Thoracic aorta endothelial cell (primary cell): Measurements from ENCODE around the gene CCDC40. TPM values are rescaled to one million over a fixed set of nuclear protein-coding genes. Genes with fewer than 3 reads are reported as not detected.

Experiments
- small RNA-seq: library from RNA; depleted of rRNA; stranded (forward); fragments of <200 nt; gene quantifications from one replicate; pipeline ENCODE3, GENCODE V24; 2012
- total RNA-seq: library from RNA; depleted of rRNA; stranded (reverse); fragments of >200 nt; gene quantifications from 2 replicates; pipeline ENCODE4 v1.2.3, GENCODE V29; 2012

Gene CCDC40
- 2.0 TPM in 2 replicates for total RNA-seq

GRCh38 chr17:80035937-80036714 lies at the start of gene CCDC40:
TSS of gene CCDC40 (plus strand) at chr17:80036642. CDS start at chr17:80036663, 21 bp downstream.

GRCh38 chr17:80035687-80035936 lies 830 bp upstream of the CCDC40 start, which contains the start of gene TBC1D16:
TSS of gene TBC1D16 (minus strand) at chr17:80035872. CDS start at chr17:80013547, 22,325 bp downstream.

GRCh38 chr17:80101011-80101945 lies 64.8 kb downstream of the CCDC40 start, which contains the start of gene GAA:
TSS of gene GAA (plus strand) at chr17:80101581. CDS start at chr17:80104587, 3,006 bp downstream.

GRCh38 chr17:80147035-80147822 lies 110.8 kb downstream of the CCDC40 start, which contains the start of gene EIF4A3:
TSS of gene EIF4A3 (minus strand) at chr17:80147128. CDS start at chr17:80146961, 167 bp downstream.

Small RNA genes lying within 50 kb of the gene (small RNA-seq; reads per million reads assigned to genes)
- not detected for gene AC087741.2
- gene MIR1268B = not detected

Other genes starting within 250 kb of the CCDC40 start
- 1.9 and 2.4 TPM in 2 replicates for gene CBX8, start 239.6 kb upstream of the CCDC40 start, total RNA-seq
- gene CBX4, start 197.2 kb upstream of the CCDC40 start, total RNA-seq = 8.2 and 8.9 TPM in 2 replicates
- 43.0 and 45.4 TPM in 2 replicates for gene TBC1D16, start 770 bp upstream of the CCDC40 start, total RNA-seq
- gene GAA, start 64.9 kb downstream of the CCDC40 start, total RNA-seq = 28.3 and 33.0 TPM in 2 replicates
- gene EIF4A3, start 110.5 kb downstream of the CCDC40 start, total RNA-seq = 103 and 118 TPM in 2 replicates
- not detected in 2 replicates for gene CARD14, start 133.4 kb downstream of the CCDC40 start, total RNA-seq
- gene SGSH, start 183.7 kb downstream of the CCDC40 start, total RNA-seq = 28.9 and 29.3 TPM in 2 replicates
- 10.6 and 13.2 TPM in 2 replicates for gene SLC26A11, start 183.8 kb downstream of the CCDC40 start, total RNA-seq
- gene RNF213, start 224.2 kb downstream of the CCDC40 start, total RNA-seq = 136 and 185 TPM in 2 replicates